ENCODE data around the gene CHD9NB. TPM values are rescaled to one million over a fixed set of nuclear protein-coding genes. Genes with fewer than 3 reads are reported as not detected.

The CHD9NB gene
- polyA plus RNA-seq, 1 of the 3 experiments (the other 2 are of a cell fraction) = 2.7 TPM

- POLR2A ChIA-PET = interaction anchor here (1.0 to 2.3 kb wide), 7 partner anchors 16 to 153 kb away, joined by 4 to 18 read pairs (median 6); no protein-coding TSS in a partner anchor
- 50% methylated on average over 10 of the region's 10 CpGs for WGBS (ENCODE audit: low lambda C conversion rate)
- no peaks in the 10 kb centered on the region for H4K20me1 ChIP-seq (ENCODE audit: insufficient read depth)
These were observed 3.1 kb upstream of the CHD9NB start for GRCh38 chr16:53055541-53056391.

More at GRCh38 chr16:53055541-53056391, 3.1 kb upstream of the CHD9NB start:
- no peaks in the 10 kb centered on the region for H3K9me2 ChIP-seq
- peak overlapping the region; percentile 57 to 95 for H3K4me3 ChIP-seq (ENCODE audit: low read depth in 2 of 2, low read length in 1 of 2)
- peak; percentile 43 for DNase-seq
- CTCF ChIA-PET = interaction anchor here (0.6 to 5.2 kb wide), 42 partner anchors 9 to 987 kb away, joined by 3 to 50 read pairs (median 8); no protein-coding TSS in a partner anchor
- no peaks in the 10 kb centered on the region for H3K9me3 ChIP-seq
- H3K9ac ChIP-seq = peak overlapping the region; percentile 76
- 0 out of 2 replicates have a peak, but pooled peaks have one; percentile 17 for TF ChIP-seq SMC3 (IDR thresholded peaks at IDR 0.05; ENCODE audit: low read depth, low read length)
- no peak for TF ChIP-seq RFX5 (IDR thresholded peaks at IDR 0.05; ENCODE audit: low read length)
- no peak for TF ChIP-seq EZH2phosphoT487 (IDR thresholded peaks at IDR 0.05; ENCODE audit: borderline replicate concordance, low read depth)
- peak; percentile 34; the same call in 1 of the 2 replicates for TF ChIP-seq TCF12 (IDR thresholded peaks at IDR 0.05)
- no peak; the same call in 1 of the 2 replicates for TF ChIP-seq MAX (IDR thresholded peaks at IDR 0.05; ENCODE audit: low read depth)
- TF ChIP-seq CHD2 (IDR thresholded peaks at IDR 0.05; ENCODE audit: low read length, partially characterized antibody) = peak; percentile 62
- TF ChIP-seq ELF1 (IDR thresholded peaks at IDR 0.05) = no peak
- TF ChIP-seq MEF2A (IDR thresholded peaks at IDR 0.05; ENCODE audit: borderline replicate concordance, low read depth) = no peak
- no peak for TF ChIP-seq FOXM1 (IDR thresholded peaks at IDR 0.05; ENCODE audit: low read depth)
- no peak for TF ChIP-seq SIN3A (IDR thresholded peaks at IDR 0.05; ENCODE audit: borderline replicate concordance, low read depth, low read length)
- no peak for TF ChIP-seq EP300 (IDR thresholded peaks at IDR 0.05; ENCODE audit: borderline replicate concordance in 1 of 2, low read depth in 1 of 2, low read length in 1 of 2)
- TF ChIP-seq TAF1 (IDR thresholded peaks at IDR 0.05; ENCODE audit: borderline replicate concordance, low read depth, low read length) = peak; percentile 52
- TF ChIP-seq FOXJ3 (CRISPR knock-in tag; IDR thresholded peaks at IDR 0.05) = no peak
- no peak for TF ChIP-seq RXRA (IDR thresholded peaks at IDR 0.05; ENCODE audit: borderline replicate concordance, low read depth)
- TF ChIP-seq TEAD4 (IDR thresholded peaks at IDR 0.05; ENCODE audit: borderline replicate concordance, insufficient read depth) = no peak
- TF ChIP-seq FOSL2 (IDR thresholded peaks at IDR 0.05; ENCODE audit: borderline replicate concordance, low read depth) = no peak
- TF ChIP-seq POLR2AphosphoS5 (IDR thresholded peaks at IDR 0.05; ENCODE audit: low read depth, low read length) = 0 out of 2 replicates have a peak, but pooled peaks have one; percentile 8
- TF ChIP-seq NFIC (IDR thresholded peaks at IDR 0.05; ENCODE audit: borderline replicate concordance) = no peak
- peak; percentile 6; the same call in 1 of the 2 replicates for TF ChIP-seq PBX3 (IDR thresholded peaks at IDR 0.05)
- no peak for TF ChIP-seq ZBTB33 (IDR thresholded peaks at IDR 0.05; ENCODE audit: borderline replicate concordance, low read depth)
- H3K27me3 ChIP-seq (ENCODE audit: insufficient read depth) = no peaks in the 10 kb centered on the region
- H3K79me2 ChIP-seq (ENCODE audit: insufficient read depth) = peaks cover 72% of the 10 kb centered on the region
- peak overlapping the region; percentile 88 to 91 for H3K27ac ChIP-seq (ENCODE audit: low read depth in 2 of 2, low read length in 1 of 2)
- peaks cover 12 to 14% of the 10 kb centered on the region in 2 experiments; a peak in 2 of 4 replicates for H3K4me1 ChIP-seq (ENCODE audit: control insufficient read depth in 1 of 2, insufficient read depth in 2 of 2, low read depth in 1 of 2, low read length in 1 of 2)
- peak overlapping the region; percentile 95 for H3K4me2 ChIP-seq
- peaks cover 16% of the 10 kb centered on the region for H3F3A ChIP-seq (replicated peaks; ENCODE audit: insufficient read depth)
- H3K36me3 ChIP-seq (replicated peaks in 1 of 2; ENCODE audit: control insufficient read depth in 1 of 2, insufficient read depth in 2 of 2, low read length in 1 of 2) = no peaks in the 10 kb centered on the region
- H2AFZ ChIP-seq (ENCODE audit: low read depth) = peak overlapping the region; percentile 91; the same call in 1 of the 2 replicates
